ENCODE data around the gene HLA-DOB.

GRCh38 chr6:32853541-32854375 is 37.0 kb upstream of the HLA-DOB start, which contains the start of the genes PSMB9 and TAP1:
- TF ChIP-seq JUND (IDR thresholded peaks at IDR 0.05) (no peak), POLR2A (IDR thresholded peaks at IDR 0.05; ENCODE audit: borderline replicate concordance, extremely low read depth, insufficient read depth, insufficient read length) (peak; percentile 42), CTCF (IDR thresholded peaks at IDR 0.05 in 2 of 3, conservative IDR thresholded peaks at IDR 0.05 in 1 of 3; ENCODE audit: borderline replicate concordance in 1 of 3, insufficient read depth in 1 of 3, low read depth in 2 of 3, low read length in 2 of 3) (peak; percentile 64 to 93 (median 81)), SRF (IDR thresholded peaks at IDR 0.05; ENCODE audit: low read depth) (no peak), YY1 (IDR thresholded peaks at IDR 0.05; ENCODE audit: extremely low read depth, insufficient replicate concordance, low read depth, low read length) (peak; percentile 63), POLR2AphosphoS5 (IDR thresholded peaks at IDR 0.05; ENCODE audit: low read depth, low read length) (peak; percentile 79), EGR1 (IDR thresholded peaks at IDR 0.05; ENCODE audit: low read depth) (no peak), FOSL1 (IDR thresholded peaks at IDR 0.05; ENCODE audit: low read depth) (no peak), ATF3 (IDR thresholded peaks at IDR 0.05) (no peak), EZH2 (IDR thresholded peaks at IDR 0.05) (no peak), ZBTB33 (IDR thresholded peaks at IDR 0.05; ENCODE audit: extremely low read depth, insufficient replicate concordance, low read length) (no peak), ELF1 (IDR thresholded peaks at IDR 0.05; ENCODE audit: borderline replicate concordance, low read depth) (no peak), ZNF274 (IDR thresholded peaks at IDR 0.05; ENCODE audit: low read depth, low read length) (no peak)
